DMS153 (cell line): Measurements from ENCODE around the gene PLIN5.
A peak's percentile ranks its signal among the peaks of the same experiment; 100 is the strongest.

Source experiments
- DNase-seq: peaks from one replicate; lab custom pipeline; 2025; lab: John Stamatoyannopoulos, UW

The PLIN5 gene

DNA sequence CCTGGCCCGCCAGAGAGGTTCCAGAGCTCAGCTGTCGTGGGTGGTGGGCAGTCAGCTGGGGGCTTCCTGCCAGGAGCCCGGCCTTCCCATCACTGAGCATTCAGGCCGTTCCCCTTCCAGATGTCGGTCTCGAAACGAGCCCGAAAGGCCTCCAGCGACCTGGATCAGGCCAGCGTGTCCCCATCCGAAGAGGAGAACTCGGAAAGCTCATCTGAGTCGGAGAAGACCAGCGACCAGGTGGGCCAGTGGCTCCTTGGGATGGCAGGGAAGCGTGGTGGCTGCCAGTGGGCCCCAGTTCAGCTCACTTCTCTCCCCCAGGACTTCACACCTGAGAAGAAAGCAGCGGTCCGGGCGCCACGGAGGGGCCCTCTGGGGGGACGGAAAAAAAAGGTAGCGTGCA, 43.6 kb downstream of the PLIN5 start:
- DNase-seq: no peak

DNA sequence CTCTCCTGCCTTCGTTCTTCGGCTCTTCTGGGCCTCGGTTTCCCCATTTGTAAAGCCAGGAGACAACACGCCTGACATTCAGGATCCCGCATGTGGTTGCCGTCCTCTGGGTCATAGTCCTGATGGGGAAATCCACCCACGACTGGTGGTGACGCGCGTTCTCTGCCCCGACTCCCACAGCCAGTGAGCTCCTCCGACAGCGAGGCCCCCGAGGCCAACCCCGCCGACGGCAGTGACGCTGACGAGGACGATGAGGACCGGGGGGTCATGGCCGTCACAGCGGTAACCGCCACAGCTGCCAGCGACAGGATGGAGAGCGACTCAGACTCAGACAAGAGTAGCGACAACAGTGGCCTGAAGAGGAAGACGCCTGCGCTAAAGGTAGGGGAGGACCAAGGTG, 46.5 kb downstream of the PLIN5 start:
- no peak for DNase-seq

DNA sequence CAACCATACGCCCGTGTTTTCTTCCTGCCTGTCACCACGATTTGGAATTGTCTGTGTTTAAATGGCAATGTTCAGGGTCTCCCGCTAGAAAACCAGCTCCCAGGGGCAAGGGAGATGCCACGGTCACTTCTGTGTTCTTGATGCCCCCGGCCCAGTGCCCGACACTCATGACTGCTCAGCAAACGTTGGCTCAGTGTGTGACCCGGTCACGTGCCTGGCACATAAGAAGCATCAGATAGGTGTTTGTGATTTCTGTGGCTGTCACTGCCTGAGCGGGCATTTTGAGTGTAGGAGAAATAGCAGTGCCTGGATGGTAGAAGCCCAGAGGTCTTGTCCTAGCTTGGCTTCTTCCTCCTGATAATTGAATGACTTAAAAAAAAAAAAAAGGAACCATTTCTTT, 47.5 kb downstream of the PLIN5 start:
- no peak for DNase-seq

DNA sequence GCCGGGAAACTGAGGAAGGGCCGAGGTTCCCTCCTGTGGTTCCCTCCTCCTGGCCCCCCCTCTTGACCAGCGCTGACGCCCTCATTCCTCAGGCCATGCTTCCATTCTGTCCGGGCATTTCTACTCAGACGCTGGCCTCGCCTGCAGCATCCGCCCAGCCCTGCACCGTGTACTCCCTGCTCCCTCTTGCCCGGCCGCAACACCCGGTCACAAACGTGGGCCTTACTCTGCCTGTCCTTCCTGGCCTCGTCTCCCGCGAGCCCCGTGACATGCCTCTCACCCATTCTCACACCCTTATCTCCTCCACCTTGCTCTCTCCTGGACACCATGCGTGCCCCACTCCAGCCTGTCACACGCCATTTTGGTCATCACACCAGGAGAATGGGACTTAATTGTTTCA, 51.6 kb downstream of the PLIN5 start:
- no peak for DNase-seq

DNA sequence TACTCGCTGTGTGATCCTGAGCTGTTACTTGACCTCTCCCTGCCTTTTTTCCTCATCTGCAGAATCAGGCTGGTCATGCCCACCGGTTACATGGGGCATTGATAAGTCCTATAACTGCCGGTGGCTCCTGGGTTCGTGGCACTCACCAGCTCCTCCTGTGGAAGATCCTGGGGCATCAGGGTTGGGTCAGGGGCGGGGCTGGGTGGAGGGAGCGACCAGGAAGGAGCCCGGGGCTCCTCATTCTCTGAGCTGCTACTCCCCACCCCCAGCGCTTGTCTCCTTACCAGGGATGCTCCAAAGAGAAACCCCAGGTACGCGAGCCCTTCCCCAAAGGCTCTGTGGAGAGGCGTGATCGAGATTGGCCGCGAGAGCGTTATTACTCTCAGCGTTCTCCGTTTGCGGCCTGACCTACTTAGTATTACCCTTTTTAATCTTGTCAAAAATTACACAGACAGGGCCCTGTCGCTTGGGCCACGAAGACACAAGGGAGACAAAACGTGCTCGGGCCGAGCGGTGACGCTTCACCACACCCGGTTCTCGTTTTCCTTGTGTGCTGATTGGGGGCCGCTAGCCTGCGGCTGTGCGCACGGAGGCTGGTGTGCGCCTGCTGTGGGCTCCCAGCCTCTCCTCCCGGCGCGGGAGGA, 52.2 kb downstream of the PLIN5 start:
- DNase-seq: no peak

DNA sequence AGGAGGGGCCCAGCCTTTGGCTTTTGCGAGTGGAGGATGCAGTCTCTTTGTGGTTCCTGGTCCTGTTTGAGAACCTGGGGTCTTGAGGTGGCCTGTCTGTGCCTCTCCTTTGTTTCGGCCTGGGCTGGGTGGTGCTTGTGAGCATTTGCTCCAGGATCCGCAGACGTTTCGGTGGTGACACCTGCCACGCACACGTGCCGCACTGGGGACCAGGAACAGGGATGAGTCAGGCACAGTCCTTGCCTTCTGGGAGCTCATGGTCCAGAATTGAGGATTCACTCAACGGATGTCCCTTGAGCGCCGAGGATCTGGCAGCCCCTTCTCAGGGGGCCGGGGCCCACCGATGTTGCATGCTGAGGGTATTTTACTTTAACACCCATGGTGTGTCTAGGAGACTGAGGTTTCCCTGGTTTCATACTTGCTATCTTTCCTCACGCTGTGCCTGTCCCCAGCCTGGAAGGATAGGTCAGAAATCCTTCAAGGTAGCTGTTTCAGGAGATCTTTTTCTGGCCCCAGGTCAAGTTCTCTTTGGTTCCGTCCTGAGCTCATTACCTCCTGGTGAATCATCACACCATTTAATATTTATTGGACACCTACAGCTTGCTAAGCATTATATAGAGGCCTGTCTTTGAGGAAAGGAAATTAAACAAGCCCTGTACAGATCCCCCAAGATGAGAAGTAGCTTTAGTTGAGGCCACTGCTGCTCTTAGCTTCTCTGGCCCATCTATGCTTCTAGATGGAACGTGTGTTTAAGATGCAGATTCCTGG, 57.8 kb downstream of the PLIN5 start:
- DNase-seq: no peak

DNA sequence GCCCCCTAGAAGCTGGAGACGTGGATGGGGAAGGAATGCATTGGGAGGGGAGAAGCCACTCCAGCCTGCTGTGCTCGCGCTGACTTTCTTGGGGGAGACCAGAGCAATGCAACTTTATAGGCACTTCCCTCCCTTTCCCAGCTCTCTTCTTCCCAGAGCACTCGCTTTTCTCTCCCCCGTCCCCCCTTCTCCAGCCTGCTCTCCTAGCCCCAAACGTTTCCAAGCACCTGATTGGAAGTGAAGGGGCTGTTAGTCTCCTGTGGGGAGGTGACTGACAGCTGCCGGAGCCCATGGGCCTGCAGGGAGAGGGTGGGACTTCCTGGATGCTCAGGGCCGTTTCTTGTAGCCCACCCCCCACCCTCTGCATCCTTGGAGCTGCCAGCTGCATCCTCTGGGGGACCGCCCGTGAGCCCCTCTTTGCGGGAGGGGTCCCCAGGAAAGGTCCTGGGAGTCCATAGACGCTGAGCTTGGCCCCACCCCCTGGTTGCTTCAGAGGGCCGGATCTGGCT, 60.5 kb downstream of the PLIN5 start:
- DNase-seq: peak; percentile 55

DNA sequence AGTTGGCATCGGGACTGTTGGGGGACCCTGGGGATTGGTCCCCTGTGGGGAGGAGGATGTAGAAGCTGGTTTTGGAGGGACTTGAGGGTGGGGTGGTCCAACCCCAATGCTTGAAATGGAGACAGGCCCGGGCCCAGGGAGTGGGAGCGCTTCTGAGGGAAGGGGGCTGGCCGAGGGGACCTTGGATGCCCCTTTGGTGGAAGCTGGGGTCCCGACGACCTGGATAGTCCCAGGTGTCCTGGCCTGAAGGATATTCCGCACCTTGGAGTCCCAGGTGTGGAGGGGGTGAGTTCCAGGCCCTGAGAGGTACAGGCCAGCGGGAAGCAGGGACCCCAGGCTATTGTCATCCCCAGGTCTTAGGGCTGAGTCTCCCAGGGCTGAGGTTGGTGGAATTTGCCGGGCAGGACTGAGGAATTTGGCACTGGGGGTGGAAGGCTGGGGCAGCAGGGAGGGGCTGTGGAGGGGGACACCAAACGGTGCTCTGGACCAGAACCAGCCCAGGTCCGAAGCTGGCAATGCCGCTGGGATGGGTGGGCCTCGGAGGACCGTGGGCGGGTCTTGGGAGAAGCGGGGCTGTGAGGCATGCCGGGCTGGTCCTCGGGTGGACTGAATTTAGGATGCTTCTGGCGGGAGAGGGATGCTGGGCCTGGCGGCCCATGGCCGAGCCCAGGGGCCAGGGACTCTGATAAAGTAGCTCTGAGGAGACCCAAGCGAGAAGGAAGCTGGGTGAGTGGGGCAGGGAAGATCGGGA, 61.1 kb downstream of the PLIN5 start:
- DNase-seq: no peak

DNA sequence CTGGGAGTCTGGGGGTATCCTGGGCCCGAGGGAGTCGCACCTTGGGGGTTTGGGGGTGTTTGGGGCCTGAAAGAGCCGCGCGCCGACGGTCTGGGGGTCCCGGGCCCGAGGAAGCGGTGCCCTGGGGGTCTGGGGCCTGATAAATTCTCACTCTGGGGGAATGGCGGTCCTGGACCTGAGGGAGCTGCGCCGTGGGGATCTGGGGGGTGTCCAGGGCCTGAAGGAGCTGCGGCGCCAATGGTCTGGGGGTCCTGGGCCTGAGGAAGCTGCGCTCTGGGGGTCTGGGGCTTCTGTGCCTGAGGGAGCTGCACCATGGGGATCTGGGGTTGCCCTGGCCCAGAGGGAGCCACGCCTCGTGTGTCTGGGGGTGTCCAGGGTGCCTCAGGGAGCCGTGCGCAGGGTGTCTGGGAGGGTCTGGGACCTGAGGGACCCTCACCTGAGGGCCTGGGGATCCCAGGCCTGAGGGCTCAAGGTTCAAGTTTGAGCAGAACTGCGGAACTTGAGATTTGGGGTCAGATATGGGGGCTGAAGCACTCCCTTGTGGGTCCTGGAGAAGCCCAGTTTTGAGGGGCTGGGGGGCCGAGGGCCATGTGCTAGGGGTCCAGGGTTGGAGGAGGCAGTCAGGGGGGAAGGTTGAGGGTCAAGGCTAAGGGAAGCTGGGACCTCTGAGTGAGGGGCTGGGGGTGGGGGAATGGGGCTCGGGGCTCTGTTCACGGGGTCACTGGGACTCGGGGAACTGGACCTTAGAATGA, 61.8 kb downstream of the PLIN5 start:
- no peak for DNase-seq
